Stimulated activated CD8-positive, alpha-beta memory T cell treated with anti-CD3 and anti-CD28 coated beads, Interleukin-7, amount 100 ng/mL, for 24 hours (primary cell): ENCODE results near the gene PTRH1.

Experiments used
- DNase-seq: peaks from one replicate; pipeline ENCODE4 v3.0.0-alpha.2; 2020; ENCODE audit warnings: low read depth

PTRH1 gene

DNA sequence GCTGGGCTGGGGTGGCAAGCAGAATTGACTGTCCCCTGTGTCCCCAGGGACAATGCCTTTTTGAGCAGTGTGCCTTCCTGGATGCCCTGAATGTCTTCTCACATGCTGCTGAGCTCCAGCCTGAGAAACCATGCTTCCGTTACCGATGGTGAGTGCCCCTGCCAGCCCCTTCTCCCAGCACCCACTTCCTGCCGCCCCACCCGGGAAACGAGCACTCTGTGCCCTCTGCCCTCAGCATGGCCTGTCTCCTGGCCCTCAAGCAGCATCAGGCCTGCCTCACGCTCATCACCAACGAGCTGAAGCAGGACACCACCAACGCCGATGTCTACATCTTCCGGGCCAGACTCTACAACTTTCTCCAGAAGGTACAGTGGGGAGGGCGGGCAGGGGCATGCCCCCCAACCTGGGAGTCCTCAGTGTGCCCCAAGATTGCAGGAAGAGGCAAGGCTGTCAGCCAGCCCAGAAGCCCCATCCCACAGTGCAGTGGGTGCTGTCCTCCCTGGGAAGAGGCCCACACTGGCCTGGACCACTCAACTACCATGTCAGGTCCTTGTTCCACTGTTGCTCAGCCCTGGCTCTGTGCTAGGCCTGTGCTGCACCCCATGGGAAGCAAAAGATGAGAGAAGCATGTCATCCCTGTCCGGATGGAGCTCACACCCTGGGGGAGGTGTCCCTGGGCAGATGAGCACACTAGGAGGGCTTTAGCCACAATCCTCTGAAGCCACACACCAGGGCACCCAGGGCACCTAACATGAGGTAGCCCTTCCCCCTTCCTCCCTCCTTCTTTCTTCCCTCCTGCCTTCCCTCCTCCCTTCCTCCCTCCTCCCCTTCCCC lies 4.8 kb upstream of the PTRH1 start:
- DNase-seq: no peak

DNA sequence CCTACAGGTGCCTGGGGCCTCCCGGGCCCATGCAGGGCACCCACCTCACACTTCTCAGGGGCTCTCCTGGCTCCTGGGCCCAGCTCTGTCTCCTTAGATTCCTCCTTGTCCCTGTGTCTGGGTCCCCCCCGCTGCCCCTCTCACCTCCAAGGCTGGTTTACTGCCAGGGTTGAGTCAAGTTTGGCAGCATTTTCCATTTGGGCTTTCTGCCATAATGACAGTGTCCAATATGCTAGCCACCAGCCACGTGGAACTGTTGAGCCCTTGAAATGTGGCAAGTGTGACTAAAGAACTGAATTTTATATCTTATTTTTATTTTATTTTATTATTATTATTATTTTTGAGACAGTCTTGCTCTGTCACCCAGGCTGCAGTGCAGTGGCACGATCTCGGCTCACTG lies 2.3 kb upstream of the PTRH1 start:
- DNase-seq: no peak

DNA sequence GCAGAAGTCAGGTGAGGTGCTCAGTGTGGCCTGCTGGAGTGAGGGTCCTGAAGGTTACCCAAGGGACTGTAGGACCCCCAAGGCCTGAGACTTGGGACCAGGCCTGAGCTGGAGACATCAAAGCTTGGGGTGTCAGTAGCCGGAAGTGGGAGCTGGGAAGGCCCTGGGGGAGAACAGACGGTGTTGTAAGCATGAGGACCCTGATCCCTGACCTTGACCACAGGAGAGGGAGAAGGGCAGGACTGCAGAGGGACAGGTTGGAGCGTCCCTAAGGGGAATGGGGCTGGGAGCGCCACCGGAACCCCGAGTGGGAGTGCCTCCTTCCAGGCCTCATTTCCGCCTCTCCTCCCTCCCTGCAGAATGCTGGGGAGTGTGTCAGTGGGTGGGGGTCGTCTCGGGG lies 949 bp upstream of the PTRH1 start:
- no peak for DNase-seq

DNA sequence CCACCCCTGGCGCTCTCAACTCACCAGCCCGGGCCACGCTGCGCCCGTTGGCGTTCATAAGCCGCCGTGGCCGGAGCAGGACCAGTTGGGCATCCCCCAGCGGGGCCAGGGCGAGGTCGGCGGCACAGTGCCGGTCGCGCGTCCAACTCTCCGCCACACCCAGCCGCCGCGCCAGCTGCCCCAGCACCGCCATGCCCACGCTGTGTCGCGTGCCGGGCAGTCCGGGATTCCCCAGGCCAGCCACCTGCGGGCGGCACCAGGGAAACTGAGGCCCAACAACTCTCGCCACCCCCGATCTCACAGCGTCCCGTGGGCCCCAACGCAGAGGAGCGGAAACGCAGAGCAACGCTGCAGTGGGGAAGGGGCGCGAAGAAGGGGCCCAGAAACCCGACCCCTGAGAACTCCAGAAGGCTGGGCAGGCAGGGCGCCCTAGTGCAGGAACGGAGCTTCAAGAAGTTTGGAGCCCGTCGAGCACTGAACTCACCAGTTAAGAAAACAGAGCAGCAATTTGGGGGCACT lies 453 bp downstream of the PTRH1 start:
- no peak for DNase-seq

DNA sequence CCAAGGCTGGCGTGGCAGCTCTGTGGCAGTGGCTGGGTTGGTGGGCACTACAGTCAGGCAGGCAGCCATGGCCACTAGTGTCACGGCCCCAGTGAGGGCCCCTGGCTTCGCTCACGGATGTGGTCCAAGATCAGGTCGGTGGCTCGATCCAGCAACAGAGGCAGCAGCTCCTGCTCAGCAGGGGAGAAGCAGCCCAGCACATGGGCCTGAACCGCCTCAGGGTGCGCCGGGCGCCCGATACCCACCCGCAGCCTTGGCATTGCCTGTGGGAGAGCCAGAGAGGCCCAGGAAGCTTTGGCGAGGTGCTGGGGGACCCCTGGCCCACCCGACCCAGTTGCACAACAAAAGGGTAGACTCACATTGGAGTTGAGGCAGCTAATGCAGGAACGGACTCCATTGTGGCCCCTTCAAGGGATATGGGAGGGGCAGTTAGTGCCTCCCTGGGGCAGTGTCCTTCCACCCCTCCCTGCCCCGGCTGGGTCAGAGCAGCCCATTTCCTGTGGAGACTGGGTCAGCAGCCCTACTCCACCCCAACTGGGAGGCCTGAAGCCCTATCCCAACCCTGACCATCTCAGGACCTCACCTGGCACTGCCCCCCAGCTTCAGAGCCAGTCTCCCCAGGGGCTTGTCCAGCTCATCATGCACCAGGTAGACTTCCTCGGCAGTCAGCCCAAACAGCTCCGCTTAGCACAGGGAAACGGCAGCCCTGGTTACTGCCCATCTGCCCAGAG lies 1.3 kb downstream of the PTRH1 start:
- DNase-seq: no peak

DNA sequence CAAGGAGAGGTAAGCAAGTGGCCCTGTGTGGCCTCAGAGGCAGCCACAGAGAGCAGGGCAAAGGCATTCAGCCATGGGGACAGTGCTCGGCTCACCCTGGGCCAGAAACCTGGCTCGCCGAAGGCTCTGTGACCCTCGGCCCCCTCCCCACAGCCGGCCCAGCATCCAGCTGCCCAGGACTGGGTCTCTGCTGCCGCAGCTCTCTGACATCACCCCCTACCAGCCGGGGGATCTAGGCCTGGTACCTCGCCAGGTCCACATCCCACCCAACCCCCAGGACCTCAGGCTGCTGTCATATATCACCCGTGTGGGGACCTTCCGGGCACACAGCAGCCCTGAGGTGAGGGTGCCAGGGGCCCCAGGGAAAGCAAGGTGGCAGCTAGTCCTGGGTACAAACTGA lies 2.6 kb downstream of the PTRH1 start:
- DNase-seq: no peak

DNA sequence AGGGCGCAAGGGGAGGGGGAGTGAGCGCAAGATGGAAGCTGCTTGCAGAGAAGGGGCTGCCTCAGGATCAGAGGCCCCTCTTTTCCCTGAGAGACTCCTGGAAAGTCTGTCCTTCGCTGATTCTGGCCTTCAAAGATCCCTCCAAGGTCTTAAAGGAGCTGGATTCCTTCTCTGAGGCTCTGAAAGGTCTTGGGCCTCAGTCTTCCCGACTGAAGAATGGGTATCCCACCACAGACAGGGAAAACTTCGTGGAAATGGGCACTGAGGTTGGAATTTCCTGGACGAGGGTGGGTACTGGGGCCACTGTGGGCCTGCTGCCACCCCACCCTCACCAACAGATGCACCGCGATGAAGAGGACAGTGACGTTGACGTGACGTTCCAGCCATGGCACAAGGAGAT lies 3.1 kb downstream of the PTRH1 start:
- DNase-seq: no peak

DNA sequence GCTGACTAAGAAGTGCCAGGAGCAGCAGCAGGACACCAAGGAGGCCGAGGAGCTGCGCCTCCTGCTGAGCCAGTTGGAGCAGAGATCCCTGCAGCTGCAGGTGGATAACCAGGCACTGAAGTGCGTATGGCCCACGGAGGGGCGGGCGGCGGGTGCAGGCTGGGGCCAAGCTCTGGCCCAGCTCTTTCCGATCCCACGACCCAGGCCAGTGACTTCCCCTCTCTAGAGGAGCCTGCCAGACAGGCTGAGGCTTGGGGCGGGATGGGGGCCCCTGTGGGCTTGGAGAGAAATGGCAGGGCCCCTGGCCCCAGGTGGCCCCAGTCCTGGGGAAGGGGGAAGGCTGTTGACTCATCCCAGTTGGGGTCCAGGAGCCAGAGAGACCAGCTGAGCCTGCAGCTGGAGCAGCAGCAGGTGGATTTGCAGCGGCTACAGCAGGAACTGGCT lies 3.6 kb downstream of the PTRH1 start:
- DNase-seq: no peak

DNA sequence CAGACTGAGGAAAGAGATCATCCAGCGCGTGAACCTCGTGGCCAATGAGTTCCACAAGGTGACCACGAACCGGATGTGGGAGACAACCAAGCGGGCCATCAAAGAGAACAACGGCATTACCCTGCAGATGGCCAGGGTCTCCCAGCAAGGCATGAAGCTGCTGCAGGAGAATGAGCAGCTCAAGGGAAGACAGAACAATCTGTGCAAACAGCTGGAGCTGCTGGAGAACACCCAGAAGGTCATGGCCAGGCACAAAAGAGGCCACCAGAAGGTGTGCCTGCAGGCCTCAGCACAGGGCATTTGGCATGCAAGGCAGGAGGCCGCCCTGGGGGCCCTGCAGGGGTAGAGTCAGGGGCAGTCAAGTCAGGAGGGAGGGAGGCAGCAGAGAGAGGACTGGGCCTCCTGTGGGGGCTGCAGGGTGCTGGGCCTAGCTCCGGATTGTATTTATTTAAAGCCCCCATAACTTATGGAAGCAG lies 4.2 kb downstream of the PTRH1 start:
- DNase-seq: no peak

DNA sequence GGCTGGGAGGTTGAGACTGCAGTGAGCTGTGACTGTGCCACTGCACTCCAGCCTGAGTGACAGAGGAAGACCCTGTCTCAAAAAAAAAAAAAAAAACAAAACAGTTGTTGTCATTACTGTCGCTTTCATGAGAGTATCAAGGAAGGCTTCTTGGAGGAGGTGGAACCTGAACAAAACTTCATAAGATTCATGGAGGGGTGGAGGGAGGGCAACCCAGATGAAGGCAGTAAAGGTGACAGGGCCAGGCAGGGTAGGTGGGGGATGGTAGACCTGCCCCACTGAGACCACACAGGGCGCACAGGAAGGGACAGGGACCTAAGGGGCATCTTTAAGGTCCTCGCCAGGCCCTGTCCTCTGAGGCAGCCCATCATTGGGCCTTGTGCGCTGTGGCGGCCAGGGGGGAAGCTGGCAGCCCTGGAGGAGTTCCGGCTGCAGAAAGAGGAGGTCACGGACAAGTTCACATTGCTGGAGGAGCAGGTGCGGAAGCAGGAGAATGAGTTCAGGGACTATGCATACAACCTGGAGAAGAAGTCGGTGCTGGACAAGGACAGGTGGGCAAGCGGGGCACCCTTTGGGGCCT lies 5.2 kb downstream of the PTRH1 start:
- DNase-seq: no peak

DNA sequence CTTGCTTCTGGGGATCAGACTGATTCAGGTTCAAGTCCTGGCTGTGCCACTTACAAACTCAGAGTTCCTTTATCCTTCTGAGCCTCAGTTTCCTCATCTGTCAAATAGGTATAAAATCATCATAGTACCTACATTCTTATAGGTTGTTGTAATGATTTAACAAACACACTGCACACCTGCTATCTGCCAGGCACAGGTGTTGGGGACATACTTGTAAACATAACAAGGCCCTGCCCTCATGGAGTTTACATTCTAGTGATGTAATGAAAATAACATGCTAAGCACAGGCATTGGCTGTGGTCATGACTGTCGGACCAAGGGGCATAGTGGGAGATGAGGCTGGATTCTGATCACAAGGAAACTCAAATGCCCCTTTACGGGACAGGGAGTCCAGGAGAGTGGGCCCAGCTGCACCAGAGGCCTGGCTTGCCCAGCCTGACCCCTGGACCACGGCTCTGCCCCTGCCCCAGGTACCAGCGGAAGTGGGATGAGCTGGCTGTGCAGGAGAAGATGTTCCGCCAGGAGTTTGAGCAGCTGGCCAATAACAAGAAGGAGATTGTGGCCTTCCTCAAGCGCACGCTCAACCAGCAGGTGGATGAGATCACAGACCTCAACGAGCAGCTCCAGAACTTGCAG lies 6.4 kb downstream of the PTRH1 start:
- DNase-seq: no peak

DNA sequence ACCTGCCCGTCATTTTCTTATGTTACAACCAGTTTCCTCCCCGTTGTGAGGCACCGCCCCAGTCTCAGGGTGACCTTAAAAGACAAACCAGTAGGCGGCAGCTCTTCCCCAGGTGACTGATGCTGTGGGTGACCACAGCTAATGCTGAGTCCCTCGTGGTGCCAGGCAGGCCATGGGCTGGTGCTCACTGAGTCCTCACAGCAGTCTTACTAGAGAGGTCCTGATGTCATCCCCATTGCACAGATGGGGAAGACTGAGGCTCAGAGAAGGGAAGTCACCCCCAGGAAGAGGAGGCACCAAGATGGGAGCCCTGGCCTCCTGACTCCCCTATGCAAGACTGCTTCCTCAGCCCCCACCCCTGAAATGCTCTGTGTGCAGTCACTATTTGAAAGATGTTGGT lies 7.7 kb downstream of the PTRH1 start:
- DNase-seq: no peak

DNA sequence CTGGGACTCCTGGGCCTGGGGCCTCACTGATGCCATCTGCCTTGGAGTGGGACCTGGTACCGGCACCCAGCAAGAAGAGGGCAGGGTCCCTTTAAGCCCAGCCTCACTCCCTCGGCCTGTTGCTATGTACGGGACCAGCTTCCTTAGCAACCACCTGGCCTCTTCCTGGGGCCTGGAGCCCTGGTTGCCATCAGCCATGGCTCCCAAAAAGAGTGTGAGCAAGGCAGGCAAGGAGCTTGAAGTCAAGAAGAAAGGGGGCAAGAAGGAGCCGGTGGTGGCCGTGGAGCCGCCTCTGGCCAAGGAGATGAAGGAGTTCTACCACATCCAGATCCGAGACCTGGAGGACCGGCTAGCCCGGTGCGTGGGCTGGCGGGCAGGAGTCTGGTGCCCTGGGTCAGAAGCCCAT lies 8.6 kb downstream of the PTRH1 start, which contains the start of gene CFAP157:
CFAP157 (plus strand) TSS at position 153 of the 406 bp plus-strand sequence; CDS start at position 197, 44 bp downstream.
- no peak for DNase-seq

DNA sequence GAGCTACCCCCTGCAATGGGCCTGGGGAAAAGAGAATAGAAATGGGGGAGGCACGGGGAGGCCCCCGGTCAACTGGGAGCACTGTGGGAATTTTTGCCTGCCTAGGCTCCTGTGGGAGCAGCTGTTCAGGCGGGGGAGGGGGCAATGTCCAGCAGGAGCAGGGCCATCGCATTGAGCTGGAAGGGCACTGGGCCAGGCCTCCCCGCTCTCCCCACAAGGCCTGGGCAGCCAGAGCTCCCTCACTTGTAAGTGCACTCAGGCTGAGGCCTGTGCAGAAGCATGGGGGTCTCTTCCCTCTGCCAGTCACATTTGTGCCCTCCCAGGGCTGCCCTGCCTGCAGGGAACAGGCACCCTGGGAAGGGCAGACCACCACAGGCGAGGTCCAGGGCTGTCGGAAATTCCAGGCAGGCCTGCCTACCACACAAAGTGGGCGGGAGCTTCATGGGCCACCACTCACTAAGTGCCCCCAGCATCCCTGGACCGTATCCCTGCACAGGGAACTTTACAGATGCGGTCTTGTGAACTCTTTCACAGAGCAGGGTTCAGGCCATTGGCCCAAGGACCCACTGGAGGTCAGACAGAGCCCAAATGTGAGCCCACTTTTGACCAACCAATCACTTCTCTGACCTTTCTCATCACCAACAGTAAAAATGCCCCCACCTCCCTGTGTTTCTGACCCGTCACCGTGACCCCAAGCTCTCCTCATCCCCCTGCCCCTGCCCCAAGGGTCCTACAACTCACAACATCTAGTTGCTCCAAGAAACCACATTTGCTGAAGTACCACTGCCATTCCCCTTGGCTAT lies 9.7 kb downstream of the PTRH1 start:
- no peak for DNase-seq

DNA sequence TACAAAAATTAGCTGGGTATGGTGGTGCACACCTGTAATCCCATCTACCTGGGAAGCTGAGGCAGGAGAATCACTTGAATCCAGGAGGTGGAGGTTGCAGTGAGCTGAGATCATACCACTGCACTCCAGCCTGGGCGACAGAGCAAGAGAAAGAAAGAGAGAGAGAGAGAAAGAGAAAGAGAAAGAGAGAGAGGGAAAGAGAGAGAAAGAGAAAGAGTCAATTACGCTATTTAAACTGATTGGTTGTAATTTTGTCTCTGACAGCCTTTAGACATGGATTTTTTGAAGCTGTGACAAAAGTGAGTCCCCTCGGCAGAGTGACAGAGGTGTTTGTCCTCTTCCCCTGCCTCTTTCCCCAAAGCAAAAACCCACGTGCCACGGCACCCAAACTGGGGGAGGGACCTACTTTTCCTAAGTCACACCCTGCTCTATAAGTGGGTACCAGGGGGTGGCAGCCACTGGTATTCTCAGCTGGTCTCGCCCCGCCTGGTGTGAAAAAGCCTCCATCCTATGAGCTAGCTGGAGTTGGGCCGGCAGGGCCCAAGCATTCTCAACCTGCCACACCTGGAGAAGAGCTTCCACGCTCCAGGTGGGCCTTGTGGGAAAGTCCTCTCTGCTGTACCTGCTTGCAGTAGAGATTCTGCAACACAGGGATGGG lies 12.0 kb downstream of the PTRH1 start:
- DNase-seq: no peak

DNA sequence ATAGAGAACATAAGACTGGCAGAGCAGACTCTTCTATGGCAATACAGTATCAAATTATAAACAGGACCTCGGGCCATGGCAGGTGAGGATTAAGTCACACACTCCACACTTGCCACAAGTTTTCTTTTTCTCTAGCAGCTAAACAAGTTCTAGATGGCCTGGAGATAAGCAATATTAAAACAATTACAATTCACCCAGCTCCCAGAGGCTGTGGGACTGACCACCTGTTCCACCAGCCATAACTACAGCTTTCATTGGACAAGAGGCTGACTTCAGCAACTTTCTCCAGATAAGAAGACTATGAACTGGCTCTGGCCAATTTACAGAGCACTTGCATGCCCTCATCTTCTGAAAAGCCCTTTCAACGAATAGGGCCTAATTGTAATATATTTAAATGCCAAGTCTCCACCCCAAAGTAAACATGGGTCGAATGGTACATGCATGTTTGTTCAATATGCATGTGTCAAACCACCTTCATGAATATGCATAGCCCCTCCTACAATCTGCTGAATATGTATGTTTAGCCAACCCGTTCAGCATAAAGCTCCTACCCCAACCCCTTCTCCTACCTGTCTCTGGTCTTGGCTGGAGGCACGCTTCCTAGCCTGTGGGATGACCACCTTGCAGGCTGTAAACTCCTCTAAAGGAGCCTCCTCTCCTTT lies 14.7 kb downstream of the PTRH1 start:
- DNase-seq: no peak

DNA sequence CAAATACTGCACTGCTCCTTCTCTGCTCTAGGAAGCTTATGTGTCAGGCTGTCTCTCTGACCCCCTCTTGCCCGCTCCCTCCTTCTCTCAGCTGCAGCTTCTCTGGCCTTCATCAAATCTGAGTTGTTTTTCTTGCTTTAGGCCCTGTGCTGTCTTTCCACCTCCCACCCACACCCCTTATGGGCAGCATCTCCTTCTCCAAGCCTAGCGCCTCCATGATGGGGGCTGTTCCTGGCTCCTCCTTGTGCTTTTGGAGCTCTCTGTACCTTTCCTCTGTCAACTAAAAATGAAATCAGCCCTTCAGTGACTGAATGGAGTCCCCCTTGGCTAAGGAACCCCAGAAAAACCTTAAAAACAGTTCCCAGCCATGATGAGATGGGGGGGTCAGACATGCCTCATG lies 15.3 kb downstream of the PTRH1 start:
- DNase-seq: no peak

DNA sequence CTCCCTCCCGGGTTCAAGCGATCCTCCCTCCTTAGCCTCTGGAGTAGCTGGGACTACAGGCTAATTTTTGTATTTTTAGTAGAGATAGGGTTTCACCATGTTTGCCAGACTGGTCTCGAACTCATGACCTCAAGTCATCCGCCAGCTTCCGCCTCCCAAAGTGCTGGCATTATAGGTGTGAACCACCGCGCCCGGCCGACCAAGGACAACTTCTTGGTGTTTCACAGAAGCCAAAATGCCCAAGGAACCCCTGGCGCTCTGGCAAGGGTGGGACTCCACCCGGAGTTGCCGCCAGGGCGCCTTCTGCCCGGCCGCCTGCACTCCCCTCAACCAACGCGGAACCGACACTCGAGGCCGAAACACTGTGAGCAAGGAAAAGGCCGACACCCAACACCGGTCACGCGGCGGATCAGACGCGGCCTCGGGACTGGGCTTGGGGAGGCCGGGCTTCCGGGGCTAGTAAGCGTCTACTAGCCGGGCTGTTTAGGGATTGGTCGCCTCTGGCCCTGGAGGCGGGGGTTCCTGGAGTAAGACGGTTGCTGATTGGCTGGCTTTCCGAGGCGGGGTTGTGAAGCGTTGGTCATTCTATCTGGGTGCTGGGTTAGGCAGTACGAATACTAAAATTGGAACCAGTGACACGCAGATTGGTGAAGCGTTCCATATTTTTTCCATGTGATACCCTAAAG lies 16.3 kb downstream of the PTRH1 start:
- peak; percentile 66 for DNase-seq

DNA sequence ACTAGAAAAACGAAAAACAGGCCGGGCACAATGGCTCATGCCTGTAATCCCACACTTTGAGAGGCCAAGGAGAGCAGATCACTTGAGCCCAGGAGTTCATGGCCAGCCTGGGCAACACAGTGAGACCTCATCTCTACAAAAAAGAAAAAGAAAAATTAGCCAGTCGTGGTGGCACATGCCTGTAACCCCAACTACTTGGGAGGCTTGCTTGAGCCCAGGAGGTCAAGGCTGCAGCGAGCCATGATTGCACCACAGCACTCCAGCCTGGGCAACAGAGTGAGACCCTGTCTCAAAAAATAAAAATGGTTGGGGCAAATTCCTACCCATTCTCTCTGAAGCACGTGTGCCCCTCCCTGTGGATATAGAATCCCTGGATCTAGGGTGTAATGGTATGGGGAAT lies 17.1 kb downstream of the PTRH1 start:
- no peak for DNase-seq

DNA sequence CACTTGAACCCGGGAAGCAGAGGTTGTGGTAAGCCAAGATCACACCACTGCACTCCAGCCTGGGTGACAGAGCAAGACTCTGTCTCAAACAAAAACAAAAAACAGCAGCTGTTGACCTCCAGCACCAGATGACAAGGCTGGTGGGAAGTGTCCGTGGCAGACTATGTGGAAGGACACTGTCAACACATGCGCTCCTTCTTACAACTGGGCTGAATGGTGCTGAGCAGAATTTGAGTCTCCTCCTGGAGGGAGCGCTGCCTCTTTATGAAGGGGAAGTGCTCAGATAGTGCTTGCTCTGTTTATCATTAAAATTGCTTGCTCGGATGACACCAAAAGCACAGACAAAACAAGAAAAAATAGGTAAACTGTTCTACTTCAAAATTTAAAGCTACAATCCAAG lies 17.9 kb downstream of the PTRH1 start:
- no peak for DNase-seq
